Vagina (tissue), 2 donors: ENCODE measurements around the gene STAT5A.
"Not testable (repeated sequence)": the region's sequence is repeated elsewhere in the genome, so short reads cannot be mapped to it uniquely, and the experiment has no call there.

Source experiments
- CTCF ChIP-seq, 3 experiments: fragments of 450-650 bp in 2 of 3; fragments of 200-600 bp in 1 of 3; sonication (generic) in 1 of 3; IDR thresholded peaks; one replicate each; pipeline ENCODE4 v1.5.1; 2017 to 2019; ENCODE audit warnings: antibody characterized with exemption in 3 of 3, mild to moderate bottlenecking in 2 of 3, moderate library complexity in 2 of 3
- POLR2A ChIP-seq, 2 donors: fragments of 450-650 bp; IDR thresholded peaks; one replicate each; pipeline ENCODE4 v1.6.1; 2017; ENCODE audit warnings: antibody characterized with exemption in 2 of 2, mild to moderate bottlenecking in 2 of 2, moderate library complexity in 2 of 2

GRCh38 chr17:42244116-42244515, 44.2 kb upstream of the STAT5A start:
- not testable (repeated sequence) for TF ChIP-seq CTCF, POLR2A (IDR thresholded peaks at IDR 0.05)
